Measurements from ENCODE around the gene MYLK3. TPM values are rescaled to one million over a fixed set of nuclear protein-coding genes. Genes with fewer than 3 reads are reported as not detected.

The MYLK3 gene
- total RNA-seq, 4 donors from 2014 or later, result not detected

- H3K4me3 ChIP-seq, result no peak overlapping the region
- intact Hi-C loops (cut with DNase I; ENCODE audit: low total_unique reads) (no loop called here), in situ Hi-C loops (cut with MboI; ENCODE audit: low pct_ligation_motif_present in 1 of 4, low pct_unique_long_range_greater_than_20kb in 1 of 4, low sequenced_read_pairs in 3 of 4) (no loop called here)
These were observed 46.1 kb downstream of the MYLK3 start for GRCh38 chr16:46702030-46702429.

GRCh38 chr16:46701615-46702014 lies 46.5 kb downstream of the MYLK3 start:
- intact Hi-C loops (cut with DNase I; ENCODE audit: low total_unique reads), result no loop called here
- Histone ChIP-seq H3K9me3 (no peaks in the 10 kb centered on the region), H3K4me3 (no peak overlapping the region), H3K36me3 (no peaks in the 10 kb centered on the region), H3K27ac (no peak overlapping the region), H3K4me1 (no peaks in the 10 kb centered on the region), H3K27me3 (no peaks in the 10 kb centered on the region)
- in situ Hi-C loops (cut with MboI; ENCODE audit: low pct_ligation_motif_present in 1 of 4, low pct_unique_long_range_greater_than_20kb in 1 of 4, low sequenced_read_pairs in 3 of 4), result no loop called here
- no peak for DNase-seq
- TF ChIP-seq POLR2A (IDR thresholded peaks at IDR 0.05) (no peak), CTCF (IDR thresholded peaks at IDR 0.05) (no peak), POLR2AphosphoS5 (IDR thresholded peaks at IDR 0.05) (no peak), EP300 (IDR thresholded peaks at IDR 0.05; ENCODE audit: low read depth) (no peak)
- 85 to 95% methylated on average over 4 of the region's 4 CpGs for WGBS, 2 donors (ENCODE audit: low coverage in 1 of 2)

More at GRCh38 chr16:46702030-46702429, 46.1 kb downstream of the MYLK3 start:
- no peak for DNase-seq
- Histone ChIP-seq H3K9me3 (no peaks in the 10 kb centered on the region), H3K36me3 (no peaks in the 10 kb centered on the region), H3K27ac (no peak overlapping the region), H3K27me3 (no peaks in the 10 kb centered on the region), H3K4me1 (no peaks in the 10 kb centered on the region)
- 78 to 80% methylated on average over 2 of the region's 2 CpGs for WGBS, 2 donors (ENCODE audit: low coverage in 1 of 2)
- TF ChIP-seq EP300 (IDR thresholded peaks at IDR 0.05; ENCODE audit: low read depth) (no peak), POLR2A (IDR thresholded peaks at IDR 0.05) (no peak), POLR2AphosphoS5 (IDR thresholded peaks at IDR 0.05) (no peak), CTCF (IDR thresholded peaks at IDR 0.05) (no peak)

GRCh38 chr16:46700048-46700447 lies 48.1 kb downstream of the MYLK3 start:
- intact Hi-C loops (cut with DNase I; ENCODE audit: low total_unique reads) (no loop called here), in situ Hi-C loops (cut with MboI; ENCODE audit: low pct_ligation_motif_present in 1 of 4, low pct_unique_long_range_greater_than_20kb in 1 of 4, low sequenced_read_pairs in 3 of 4) (no loop called here)
- WGBS, 2 donors (ENCODE audit: low coverage in 1 of 2), result 93 to 96% methylated on average over 3 of the region's 3 CpGs
- Histone ChIP-seq H3K9me3 (no peaks in the 10 kb centered on the region), H3K27ac (no peak overlapping the region), H3K27me3 (no peaks in the 10 kb centered on the region), H3K4me3 (no peak overlapping the region), H3K36me3 (no peaks in the 10 kb centered on the region), H3K4me1 (no peaks in the 10 kb centered on the region)
- TF ChIP-seq POLR2AphosphoS5 (IDR thresholded peaks at IDR 0.05), result no peak
- TF ChIP-seq CTCF (IDR thresholded peaks at IDR 0.05), result no peak
- no peak for TF ChIP-seq EP300 (IDR thresholded peaks at IDR 0.05; ENCODE audit: low read depth)
- no peak for TF ChIP-seq POLR2A (IDR thresholded peaks at IDR 0.05)
- no peak for DNase-seq

- in situ Hi-C loops (cut with MboI; ENCODE audit: low pct_ligation_motif_present in 1 of 4, low pct_unique_long_range_greater_than_20kb in 1 of 4, low sequenced_read_pairs in 3 of 4) (no loop called here), intact Hi-C loops (cut with DNase I; ENCODE audit: low total_unique reads) (no loop called here)
- Histone ChIP-seq H3K4me3 (no peak overlapping the region), H3K27ac (no peak overlapping the region), H3K9me3 (no peaks in the 10 kb centered on the region), H3K4me1 (no peaks in the 10 kb centered on the region), H3K27me3 (no peaks in the 10 kb centered on the region), H3K36me3 (no peaks in the 10 kb centered on the region)
- no peak for TF ChIP-seq POLR2AphosphoS5 (IDR thresholded peaks at IDR 0.05)
- no peak for TF ChIP-seq POLR2A (IDR thresholded peaks at IDR 0.05)
- no peak for TF ChIP-seq EP300 (IDR thresholded peaks at IDR 0.05; ENCODE audit: low read depth)
- TF ChIP-seq CTCF (IDR thresholded peaks at IDR 0.05), result no peak
- no peak for DNase-seq
- WGBS, 2 donors (ENCODE audit: low coverage in 1 of 2), result 90 to 93% methylated on average over 3 of the region's 3 CpGs
These were observed 51.2 kb downstream of the MYLK3 start for GRCh38 chr16:46696957-46697356.
